ENCODE measurements around the gene SIGLEC9.

SIGLEC9 gene

DNA sequence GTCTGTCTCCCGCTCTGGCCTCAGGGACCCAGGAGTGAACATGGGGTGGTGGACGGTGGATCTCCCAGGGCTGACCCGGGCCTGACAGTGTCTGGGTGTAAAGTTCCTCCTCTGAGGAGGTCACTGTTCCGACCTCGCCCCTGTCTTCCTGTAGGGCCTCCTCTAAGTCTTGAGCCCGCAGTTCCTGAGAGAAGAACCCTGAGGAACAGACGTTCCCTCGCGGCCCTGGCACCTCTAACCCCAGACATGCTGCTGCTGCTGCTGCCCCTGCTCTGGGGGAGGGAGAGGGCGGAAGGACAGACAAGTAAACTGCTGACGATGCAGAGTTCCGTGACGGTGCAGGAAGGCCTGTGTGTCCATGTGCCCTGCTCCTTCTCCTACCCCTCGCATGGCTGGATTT lies at the start of gene SIGLEC9:
SIGLEC9 (plus strand) TSS at position 178 of the 400 bp plus-strand sequence; CDS start at position 247, 69 bp downstream.
- TF ChIP-seq, protein P1, sequence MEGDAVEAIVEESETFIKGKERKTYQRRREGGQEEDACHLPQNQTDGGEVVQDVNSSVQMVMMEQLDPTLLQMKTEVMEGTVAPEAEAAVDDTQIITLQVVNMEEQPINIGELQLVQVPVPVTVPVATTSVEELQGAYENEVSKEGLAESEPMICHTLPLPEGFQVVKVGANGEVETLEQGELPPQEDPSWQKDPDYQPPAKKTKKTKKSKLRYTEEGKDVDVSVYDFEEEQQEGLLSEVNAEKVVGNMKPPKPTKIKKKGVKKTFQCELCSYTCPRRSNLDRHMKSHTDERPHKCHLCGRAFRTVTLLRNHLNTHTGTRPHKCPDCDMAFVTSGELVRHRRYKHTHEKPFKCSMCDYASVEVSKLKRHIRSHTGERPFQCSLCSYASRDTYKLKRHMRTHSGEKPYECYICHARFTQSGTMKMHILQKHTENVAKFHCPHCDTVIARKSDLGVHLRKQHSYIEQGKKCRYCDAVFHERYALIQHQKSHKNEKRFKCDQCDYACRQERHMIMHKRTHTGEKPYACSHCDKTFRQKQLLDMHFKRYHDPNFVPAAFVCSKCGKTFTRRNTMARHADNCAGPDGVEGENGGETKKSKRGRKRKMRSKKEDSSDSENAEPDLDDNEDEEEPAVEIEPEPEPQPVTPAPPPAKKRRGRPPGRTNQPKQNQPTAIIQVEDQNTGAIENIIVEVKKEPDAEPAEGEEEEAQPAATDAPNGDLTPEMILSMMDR (IDR thresholded peaks at IDR 0.05; ENCODE audit: low read depth, low read length): no peak
- in situ Hi-C loops (cut with HindIII; ENCODE audit: low sequenced_read_pairs): no loop called here
- H3K4me3 ChIP-seq (ENCODE audit: low read depth, low read length): no peak within 1 kb of the TSS
- no peak for DNase-seq (ENCODE audit: low read depth, low spot score)

DNA sequence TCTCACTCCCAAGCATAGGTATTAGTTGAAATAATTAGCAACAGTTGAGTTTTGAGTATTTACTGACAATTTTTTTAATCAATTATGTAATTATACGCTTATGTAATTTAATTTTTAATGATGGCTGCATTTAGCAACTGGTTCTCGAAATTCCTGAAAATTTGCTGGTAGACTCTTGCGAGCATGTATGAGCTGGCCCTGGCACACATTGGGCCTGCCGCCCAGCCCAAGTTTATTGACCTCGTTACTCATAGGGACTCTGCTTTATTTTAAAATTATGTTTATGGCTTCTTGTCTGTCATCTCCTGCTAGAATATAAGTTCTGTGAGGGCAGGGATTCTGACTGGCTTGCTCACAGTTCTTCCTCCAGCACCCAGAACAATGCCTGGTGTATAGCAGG lies 48.7 kb upstream of the SIGLEC9 start:
- DNase-seq (ENCODE audit: low read depth, low spot score): no peak
- TF ChIP-seq, protein P1 (IDR thresholded peaks at IDR 0.05; ENCODE audit: low read depth, low read length): no peak
- no peak overlapping the region for H3K4me3 ChIP-seq (ENCODE audit: low read depth, low read length)
- in situ Hi-C loops (cut with HindIII; ENCODE audit: low sequenced_read_pairs): no loop called here

DNA sequence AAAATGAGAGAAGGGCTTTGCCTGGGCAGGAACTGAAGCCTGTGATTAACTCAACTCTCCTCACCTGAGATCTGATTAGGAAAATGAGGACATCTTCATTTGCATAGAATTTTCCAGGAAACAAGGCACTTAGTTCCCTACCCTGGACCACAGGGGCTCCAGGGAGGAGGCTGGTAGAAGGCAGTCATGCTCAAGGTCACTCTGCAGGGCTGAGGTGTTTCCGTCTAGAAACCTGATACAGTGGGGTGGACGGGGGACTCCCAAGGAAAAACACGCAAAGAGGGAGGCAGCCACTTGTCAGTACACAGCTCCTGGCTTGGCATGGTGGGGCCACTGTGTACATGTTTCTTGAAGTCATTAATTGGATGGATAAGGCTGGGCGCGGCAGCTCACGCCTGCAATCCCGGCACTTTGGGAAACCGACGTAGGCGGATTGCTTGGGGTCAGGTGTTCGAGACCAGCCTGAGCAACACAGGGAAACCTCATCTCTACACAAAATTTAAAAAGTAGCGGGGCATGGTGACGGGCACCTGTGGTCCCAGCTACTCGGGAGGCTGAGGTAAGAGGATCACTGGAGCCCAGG lies 48.0 kb upstream of the SIGLEC9 start:
- TF ChIP-seq, protein P1 (IDR thresholded peaks at IDR 0.05; ENCODE audit: low read depth, low read length): no peak
- in situ Hi-C loops (cut with HindIII; ENCODE audit: low sequenced_read_pairs): no loop called here
- no peak overlapping the region for H3K4me3 ChIP-seq (ENCODE audit: low read depth, low read length)
- DNase-seq (ENCODE audit: low read depth, low spot score): no peak

DNA sequence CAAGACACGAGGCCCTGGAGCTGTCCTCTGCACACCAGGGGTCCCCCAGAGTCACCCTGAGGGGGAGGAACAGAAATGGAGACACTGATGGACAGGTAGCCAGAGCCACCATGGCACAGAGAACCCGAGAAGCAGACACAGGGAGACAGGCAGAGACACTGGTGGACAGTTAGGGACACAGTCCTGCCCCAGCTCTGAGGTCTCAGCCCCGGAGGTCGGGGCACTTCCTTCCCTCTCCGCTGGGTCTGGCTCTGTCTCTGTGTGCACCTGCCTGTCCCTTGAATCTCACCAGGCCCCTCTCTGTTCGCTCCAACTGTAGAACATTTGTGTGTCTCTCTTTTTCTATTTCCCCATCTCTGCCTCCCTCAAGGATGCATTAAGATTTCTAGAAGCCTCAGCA lies 46.6 kb upstream of the SIGLEC9 start:
- H3K4me3 ChIP-seq (ENCODE audit: low read depth, low read length): no peak overlapping the region
- in situ Hi-C loops (cut with HindIII; ENCODE audit: low sequenced_read_pairs): no loop called here
- DNase-seq (ENCODE audit: low read depth, low spot score): no peak
- TF ChIP-seq, protein P1 (IDR thresholded peaks at IDR 0.05; ENCODE audit: low read depth, low read length): no peak

DNA sequence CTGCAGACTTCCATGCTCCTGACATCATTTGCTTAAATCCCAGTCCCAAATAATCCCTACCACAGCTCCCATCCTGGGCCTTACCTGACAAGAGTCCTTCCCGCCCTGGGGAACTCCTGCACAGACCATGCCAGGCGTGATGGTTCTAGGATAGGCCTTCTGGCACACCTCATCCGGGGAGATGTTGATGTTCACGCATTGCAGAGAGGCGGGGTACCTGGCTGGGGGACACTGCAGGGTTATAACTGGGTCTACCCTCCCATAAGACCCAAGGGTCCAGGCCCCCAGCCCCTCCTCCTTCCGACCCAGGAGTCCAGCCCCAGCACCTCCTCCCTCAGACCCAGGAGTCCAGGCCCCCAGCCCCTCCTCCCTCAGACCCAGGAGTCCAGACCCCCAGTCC lies 46.0 kb upstream of the SIGLEC9 start:
- in situ Hi-C loops (cut with HindIII; ENCODE audit: low sequenced_read_pairs): no loop called here
- DNase-seq (ENCODE audit: low read depth, low spot score): no peak
- H3K4me3 ChIP-seq (ENCODE audit: low read depth, low read length): no peak overlapping the region
- TF ChIP-seq, protein P1 (IDR thresholded peaks at IDR 0.05; ENCODE audit: low read depth, low read length): no peak

DNA sequence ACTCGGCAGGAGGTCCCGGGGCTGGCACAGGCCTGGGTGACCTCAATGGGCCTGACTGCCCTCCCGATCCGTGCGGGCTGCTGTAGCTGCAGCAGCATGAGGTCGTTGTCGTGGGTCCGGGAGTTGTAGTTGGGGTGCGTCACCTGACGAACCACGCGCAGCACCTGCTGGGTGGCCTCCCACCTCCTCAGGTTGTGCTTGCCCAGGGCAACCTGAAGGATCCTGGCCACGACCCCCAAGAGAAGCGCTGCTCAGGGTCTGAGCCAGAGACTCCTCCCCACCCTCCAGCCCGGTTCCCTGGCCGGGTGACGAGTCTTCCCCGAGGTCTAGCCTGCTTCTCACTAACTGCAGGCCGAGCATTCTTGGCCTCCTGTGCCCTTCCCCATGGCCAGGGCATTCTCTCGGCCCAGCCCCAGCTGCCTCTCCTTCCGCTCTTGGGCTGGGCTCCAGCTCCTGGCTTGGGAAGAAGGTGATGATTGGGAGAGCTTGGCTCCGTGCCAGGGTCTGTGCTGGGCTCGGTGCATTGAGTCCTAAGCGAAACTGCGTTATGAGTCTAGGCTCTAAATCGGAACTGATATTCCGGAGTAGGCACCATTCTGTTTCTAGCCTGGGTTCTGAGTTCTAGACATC lies 45.1 kb upstream of the SIGLEC9 start:
- H3K4me3 ChIP-seq (ENCODE audit: low read depth, low read length): no peak overlapping the region
- DNase-seq (ENCODE audit: low read depth, low spot score): no peak
- in situ Hi-C loops (cut with HindIII; ENCODE audit: low sequenced_read_pairs): no loop called here
- TF ChIP-seq, protein P1 (IDR thresholded peaks at IDR 0.05; ENCODE audit: low read depth, low read length): no peak
